GM20000 (cell line): ENCODE measurements around the gene GIPC3.

Experiments
- DNase-seq: peaks from one replicate; pipeline ENCODE4 v3.0.0; 2012; ENCODE audit warnings: low spot score
- CTCF ChIP-seq: IDR thresholded peaks from 2 replicates; pipeline ENCODE4 v1.5.1; 2012; ENCODE audit warnings: mild to moderate bottlenecking, control low read depth; ENCODE audit errors: extremely low read depth, missing control alignments

The GIPC3 gene

GRCh38 chr19:3609779-3610719 lies 24.8 kb downstream of the GIPC3 start:
- DNase-seq, result no peak
- TF ChIP-seq CTCF, result no peak

GRCh38 chr19:3610745-3611717 lies 25.8 kb downstream of the GIPC3 start:
- no peak for TF ChIP-seq CTCF
- no peak for DNase-seq

GRCh38 chr19:3611841-3612240 lies 26.6 kb downstream of the GIPC3 start:
- TF ChIP-seq CTCF, result no peak

GRCh38 chr19:3612330-3612729 lies 27.1 kb downstream of the GIPC3 start:
- TF ChIP-seq CTCF, result no peak
- no peak for DNase-seq

More at GRCh38 chr19:3611841-3612240, 26.6 kb downstream of the GIPC3 start:
- DNase-seq, result no peak

GRCh38 chr19:3612901-3613741 lies 27.8 kb downstream of the GIPC3 start:
- no peak for TF ChIP-seq CTCF
- DNase-seq, result no peak

- no peak for TF ChIP-seq CTCF
- no peak for DNase-seq
Measured at GRCh38 chr19:3613818-3614661, 28.8 kb downstream of the GIPC3 start.
